ENCODE results near the gene ARMC8.

GRCh38 chr3:138310494-138310893 is 123.4 kb downstream of the ARMC8 start:
- TF ChIP-seq, protein P1, sequence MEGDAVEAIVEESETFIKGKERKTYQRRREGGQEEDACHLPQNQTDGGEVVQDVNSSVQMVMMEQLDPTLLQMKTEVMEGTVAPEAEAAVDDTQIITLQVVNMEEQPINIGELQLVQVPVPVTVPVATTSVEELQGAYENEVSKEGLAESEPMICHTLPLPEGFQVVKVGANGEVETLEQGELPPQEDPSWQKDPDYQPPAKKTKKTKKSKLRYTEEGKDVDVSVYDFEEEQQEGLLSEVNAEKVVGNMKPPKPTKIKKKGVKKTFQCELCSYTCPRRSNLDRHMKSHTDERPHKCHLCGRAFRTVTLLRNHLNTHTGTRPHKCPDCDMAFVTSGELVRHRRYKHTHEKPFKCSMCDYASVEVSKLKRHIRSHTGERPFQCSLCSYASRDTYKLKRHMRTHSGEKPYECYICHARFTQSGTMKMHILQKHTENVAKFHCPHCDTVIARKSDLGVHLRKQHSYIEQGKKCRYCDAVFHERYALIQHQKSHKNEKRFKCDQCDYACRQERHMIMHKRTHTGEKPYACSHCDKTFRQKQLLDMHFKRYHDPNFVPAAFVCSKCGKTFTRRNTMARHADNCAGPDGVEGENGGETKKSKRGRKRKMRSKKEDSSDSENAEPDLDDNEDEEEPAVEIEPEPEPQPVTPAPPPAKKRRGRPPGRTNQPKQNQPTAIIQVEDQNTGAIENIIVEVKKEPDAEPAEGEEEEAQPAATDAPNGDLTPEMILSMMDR (IDR thresholded peaks at IDR 0.05; ENCODE audit: borderline replicate concordance, extremely low read depth, low read length, poor library complexity, severe bottlenecking): no peak
- TF ChIP-seq EZH2 (IDR thresholded peaks at IDR 0.05; ENCODE audit: borderline replicate concordance, low read depth, low read length, severe bottlenecking): no peak
